H1 (cell line): ENCODE measurements around the gene PCGF6. TPM values are rescaled to one million over a fixed set of nuclear protein-coding genes. Genes with fewer than 3 reads are reported as not detected.

ENCODE experiments used
- CTCF ChIA-PET: fragments of 300-600 bp; sonication (Branson Sonifier 250); formaldehyde crosslinking; loops from one replicate; lab custom pipeline; 2021; ENCODE audit not compliant: partially characterized antibody; lab: Charles Lee
- POLR2A ChIA-PET: fragments of 300-600 bp; sonication (Branson Sonifier 250); formaldehyde crosslinking; loops from one replicate; lab custom pipeline; 2021; ENCODE audit warnings: inconsistent platforms; ENCODE audit not compliant: partially characterized antibody; lab: Charles Lee
- DNase-seq, 2 experiments: peaks; one replicate each; pipeline versions ENCODE4 v3.0.0 to v3.0.0-alpha.2; 2010 to 2022; ENCODE audit warnings: low spot score in 2 of 2, low read depth in 1 of 2, mixed read lengths in 1 of 2
- FAIRE-seq: peaks from 2 replicates; lab custom pipeline; 2011; peaks lifted over from hg19 to GRCh38; lab: Jason Lieb, UNC
- H2AFZ ChIP-seq: 2 replicates; pipeline ENCODE4 v1.8.1; 2012; ENCODE audit warnings: low read length, inconsistent platforms
- H2AK5ac ChIP-seq: 2 replicates; pipeline ENCODE4 v1.6.1; 2013; ENCODE audit warnings: low read depth, low read length
- H2BK120ac ChIP-seq: replicated peaks from 2 replicates; pipeline ENCODE3; 2013; ENCODE audit warnings: low read depth, low read length, inconsistent platforms
- H2BK12ac ChIP-seq: 2 replicates; pipeline ENCODE4 v1.6.1; 2013; ENCODE audit warnings: low read depth, low read length
- H2BK15ac ChIP-seq: 2 replicates; pipeline ENCODE4 v1.6.1; 2013; ENCODE audit warnings: low read length
- H2BK20ac ChIP-seq: 2 replicates; pipeline ENCODE4 v1.6.1; 2013; ENCODE audit warnings: low read length
- H2BK5ac ChIP-seq: 2 replicates; pipeline ENCODE4 v1.6.1; 2013; ENCODE audit warnings: low read depth, low read length
- H3K14ac ChIP-seq: 2 replicates; pipeline ENCODE4 v1.6.1; 2013; ENCODE audit warnings: inconsistent platforms; ENCODE audit not compliant: insufficient read length
- H3K18ac ChIP-seq: 2 replicates; pipeline ENCODE4 v1.6.1; 2013; ENCODE audit warnings: low read length; ENCODE audit errors: extremely low read depth
- H3K23ac ChIP-seq: 2 replicates; pipeline ENCODE4 v1.6.1; 2013; ENCODE audit warnings: inconsistent platforms; ENCODE audit not compliant: insufficient read length
- H3K23me2 ChIP-seq: 2 replicates; pipeline ENCODE4 v1.6.1; 2013; ENCODE audit warnings: low read depth, low read length
- H3K27ac ChIP-seq: 2 replicates; pipeline ENCODE4 v1.6.1; 2011; ENCODE audit warnings: low read depth, low read length, inconsistent platforms
- H3K27me3 ChIP-seq, 4 experiments: replicated peaks in 1 of 4; 1 replicate in 1 of 4; 2 replicates in 3 of 4; pipeline versions ENCODE4 v1.6.1 to v1.8.1; 2011 to 2013; ENCODE audit warnings: low read length in 3 of 4, mild to moderate bottlenecking in 3 of 4, inconsistent platforms in 2 of 4, mixed read lengths in 2 of 4, moderate library complexity in 1 of 4; ENCODE audit not compliant: control insufficient read depth in 3 of 4, insufficient read depth in 3 of 4; ENCODE audit errors: extremely low read depth in 1 of 4
- H3K36me3 ChIP-seq, 4 experiments: 2 replicates each; pipeline versions ENCODE4 v1.6.1 to v1.8.1; 2011 to 2013; ENCODE audit warnings: mild to moderate bottlenecking in 4 of 4, low read length in 3 of 4, moderate library complexity in 2 of 4, control low read depth in 1 of 4, inconsistent platforms in 1 of 4; ENCODE audit not compliant: insufficient read depth in 4 of 4, control insufficient read depth in 2 of 4
- H3K4ac ChIP-seq: replicated peaks from 2 replicates; pipeline ENCODE3; 2013; ENCODE audit warnings: low read length, low read depth, mixed read lengths, inconsistent platforms; ENCODE audit not compliant: insufficient read length
- H3K4me1 ChIP-seq, 4 experiments: replicated peaks in 1 of 4; 1 replicate in 1 of 4; 2 replicates in 3 of 4; pipeline versions ENCODE4 v1.6.1 to v1.8.1; 2011 to 2013; ENCODE audit warnings: low read length in 3 of 4, inconsistent platforms in 2 of 4, mixed read lengths in 1 of 4; ENCODE audit not compliant: insufficient read depth in 4 of 4, control insufficient read depth in 3 of 4
- H3K4me2 ChIP-seq, 2 experiments: 2 replicates each; pipeline versions ENCODE4 v1.6.1 to v1.8.1; 2011 to 2013; ENCODE audit warnings: low read depth in 2 of 2, low read length in 2 of 2, control low read depth in 1 of 2, inconsistent platforms in 1 of 2, mild to moderate bottlenecking in 1 of 2; ENCODE audit not compliant: insufficient read depth in 1 of 2
- H3K4me3 ChIP-seq, 4 experiments: fragments of 200-600, 300-600 bp in 1 of 4; sonication (generic), shearing (Covaris generic), sonication (Bioruptor Twin) in 1 of 4; 2 replicates each; pipeline versions ENCODE4 v1.5.1 to v1.8.1; 2011 to 2016; ENCODE audit warnings: low read length in 4 of 4, low read depth in 3 of 4, control low read depth in 2 of 4, inconsistent platforms in 2 of 4, mild to moderate bottlenecking in 2 of 4, mixed read lengths in 1 of 4, moderate library complexity in 1 of 4; ENCODE audit not compliant: insufficient read depth in 2 of 4; ENCODE audit errors: extremely low read depth in 1 of 4
- H3K56ac ChIP-seq: replicated peaks from 2 replicates; pipeline ENCODE3; 2013; ENCODE audit warnings: low read depth, mild to moderate bottlenecking, mixed read lengths, low read length, inconsistent platforms; ENCODE audit not compliant: insufficient read length
- H3K79me1 ChIP-seq: 2 replicates; pipeline ENCODE4 v1.6.1; 2013; ENCODE audit warnings: low read depth, low read length, control low read depth
- H3K79me2 ChIP-seq, 2 experiments: 2 replicates each; pipeline versions ENCODE4 v1.6.1 to v1.8.1; 2012 to 2013; ENCODE audit warnings: low read length in 2 of 2, mild to moderate bottlenecking in 2 of 2, inconsistent platforms in 1 of 2; ENCODE audit not compliant: insufficient read depth in 2 of 2, control insufficient read depth in 1 of 2
- H3K9ac ChIP-seq, 4 experiments: replicated peaks in 1 of 4; 1 replicate in 1 of 4; 2 replicates in 3 of 4; pipeline versions ENCODE4 v1.6.1 to v1.8.1; 2011 to 2013; ENCODE audit warnings: low read depth in 3 of 4, low read length in 3 of 4, control low read depth in 2 of 4, mild to moderate bottlenecking in 2 of 4, moderate library complexity in 2 of 4, inconsistent platforms in 1 of 4; ENCODE audit errors: extremely low read depth in 1 of 4
- H3K9me3 ChIP-seq, 2 experiments: 2 replicates each; pipeline versions ENCODE4 v1.6.1 to v1.8.1; 2012 to 2013; ENCODE audit warnings: mild to moderate bottlenecking in 2 of 2, moderate library complexity in 2 of 2, control low read depth in 1 of 2, inconsistent platforms in 1 of 2, low read depth in 1 of 2, low read length in 1 of 2, mixed read lengths in 1 of 2; ENCODE audit not compliant: insufficient read depth in 2 of 2
- H4K20me1 ChIP-seq, 2 experiments: replicated peaks in 1 of 2; 2 replicates each; pipeline versions ENCODE3 to v1.8.1; 2011 to 2013; ENCODE audit warnings: inconsistent platforms in 2 of 2, low read length in 2 of 2, mild to moderate bottlenecking in 1 of 2; ENCODE audit not compliant: insufficient read depth in 2 of 2, control insufficient read depth in 1 of 2
- H4K5ac ChIP-seq: 2 replicates; pipeline ENCODE4 v1.6.1; 2013; ENCODE audit warnings: low read length, low read depth, mixed read lengths, inconsistent platforms; ENCODE audit not compliant: insufficient read length
- H4K8ac ChIP-seq: 2 replicates; pipeline ENCODE4 v1.8.0; 2013; ENCODE audit warnings: mild to moderate bottlenecking, moderate library complexity, low read length, inconsistent platforms; ENCODE audit not compliant: insufficient read depth; ENCODE audit errors: extremely low read depth
- H4K91ac ChIP-seq: replicated peaks from 2 replicates; pipeline ENCODE3; 2013; ENCODE audit warnings: low read length, mixed read lengths, inconsistent platforms; ENCODE audit not compliant: insufficient read length
- EGR1 ChIP-seq: IDR thresholded peaks from 2 replicates; pipeline ENCODE4 v1.6.1; 2011; ENCODE audit warnings: low read depth, low read length, borderline replicate concordance
- GTF2F1 ChIP-seq: IDR thresholded peaks from 2 replicates; pipeline ENCODE4 v1.6.1; 2012; ENCODE audit warnings: low read depth, low read length, improper control_type of control experiment, borderline replicate concordance
- MAFK ChIP-seq: IDR thresholded peaks from 2 replicates; pipeline ENCODE4 v1.6.1; 2012; ENCODE audit warnings: low read depth, mild to moderate bottlenecking, improper control_type of control experiment, low read length
- NANOG ChIP-seq: IDR thresholded peaks from 2 replicates; pipeline ENCODE4 v1.6.1; 2011; ENCODE audit warnings: low read length, low read depth, mild to moderate bottlenecking, inconsistent platforms; ENCODE audit not compliant: insufficient read depth, poor library complexity, severe bottlenecking
- PHF8 ChIP-seq: fragments of 200-600 bp; sonication (generic); conservative IDR thresholded peaks from 2 replicates; pipeline ENCODE4 v1.7.1; 2012; ENCODE audit warnings: low read depth, mild to moderate bottlenecking, inconsistent platforms, low read length, moderate library complexity
- POLR2AphosphoS5 ChIP-seq: IDR thresholded peaks from 2 replicates; pipeline ENCODE4 v1.6.1; 2011; ENCODE audit warnings: low read depth, low read length
- RBBP5 ChIP-seq: IDR thresholded peaks from 2 replicates; pipeline ENCODE4 v1.7.1; 2012; ENCODE audit warnings: low read depth, mild to moderate bottlenecking, inconsistent platforms, low read length, moderate library complexity, borderline replicate concordance
- RFX5 ChIP-seq: IDR thresholded peaks from 2 replicates; pipeline ENCODE4 v1.6.1; 2011; ENCODE audit warnings: low read depth, low read length, improper control_type of control experiment, borderline replicate concordance
- SIRT6 ChIP-seq: IDR thresholded peaks from one replicate; pipeline ENCODE4 v1.7.1; 2012; ENCODE audit warnings: low read length, inconsistent platforms
- TBP ChIP-seq: IDR thresholded peaks from 2 replicates; pipeline ENCODE4 v1.6.1; 2011; ENCODE audit warnings: low read depth, low read length, improper control_type of control experiment
- WGBS, 2 experiments: shearing (Covaris generic) in 1 of 2; methylation state at CpG; one replicate each; pipeline versions ENCODE4 v1.1.6 to v1.1.7; 2013 to 2015; ENCODE audit warnings: low lambda C conversion rate in 2 of 2, mixed read lengths in 2 of 2, inconsistent platforms in 1 of 2, low coverage in 1 of 2, missing lambda C conversion rate in 1 of 2; ENCODE audit not compliant: insufficient replicate concordance in 2 of 2, insufficient coverage in 1 of 2, insufficient read length in 1 of 2; ENCODE audit errors: extremely low coverage in 1 of 2, missing lambda C conversion rate in 1 of 2; 5-methylcytosine and 5-hydroxymethylcytosine counted together
- polyA plus RNA-seq, 7 experiments: library from polyadenylated mRNA; depleted of rRNA in 3 of 7; stranded (reverse) in 5 of 7; unstranded in 2 of 7; fragments of >200 nt in 5 of 7; fragments of 200-250 nt in 2 of 7; gene quantifications; 1 replicate in 5 of 7; 2 replicates in 1 of 7; 4 replicates in 1 of 7; pipeline versions ENCODE4 v1.2.1 to v1.2.3, GENCODE V29; 2011 to 2013; ENCODE audit warnings: missing spikeins in 2 of 7, mixed read lengths in 2 of 7
- total RNA-seq: library from RNA; stranded (reverse); fragmentation: NEBNext Ultra II Directional; extraction: Animal tissue kit (Norgen Biotek cat#: 25700); gene quantifications from 2 replicates; pipeline ENCODE4 v1.2.1, GENCODE V29; 2021
- TF ChIP-seq, protein P1 (sequence below), 3 experiments: IDR thresholded peaks; 1 replicate in 2 of 3; 2 replicates in 1 of 3; pipeline versions ENCODE4 v1.5.1 to v1.6.1; 2011; ENCODE audit warnings: low read length in 3 of 3, mild to moderate bottlenecking in 3 of 3, inconsistent platforms in 2 of 3, low read depth in 1 of 3, moderate library complexity in 1 of 3; ENCODE audit not compliant: insufficient read depth in 1 of 3; ENCODE audit errors: control extremely low read depth in 1 of 3

Gene PCGF6
- total and polyA plus RNA-seq, 2 of the 8 experiments (the other 6 are each of a cell fraction or from before 2014, with no cell fraction given): 6.9 to 18.6 TPM

DNA sequence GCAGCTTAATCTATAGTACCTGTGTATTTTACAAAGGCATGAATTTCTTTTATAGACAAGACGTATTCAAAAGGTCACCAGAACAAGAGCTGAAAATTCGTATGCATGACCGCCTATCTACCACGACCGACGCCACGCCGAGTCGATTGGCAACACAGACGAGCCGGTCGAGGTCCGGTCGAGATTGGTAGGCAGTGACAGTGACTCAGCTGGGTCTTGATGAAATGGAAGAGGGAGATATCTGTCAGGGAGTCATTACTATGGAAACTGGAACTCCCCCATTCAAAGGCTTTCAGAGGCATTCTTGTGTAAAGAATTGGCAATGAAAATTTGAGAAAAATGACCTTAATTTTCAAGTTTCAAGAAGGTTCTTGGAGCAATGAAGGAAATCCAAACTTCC, 43.2 kb upstream of the PCGF6 start:
- Histone ChIP-seq H3K56ac (no peak overlapping the region), H3K4ac (no peak overlapping the region), H2BK15ac (no peak overlapping the region), H4K91ac (no peak overlapping the region), H3K18ac (no peak overlapping the region), H2AFZ (no peak overlapping the region), H3K14ac (no peak overlapping the region), H3K79me1 (peaks cover 12% of the 10 kb centered on the region), H2AK5ac (no peak overlapping the region), H4K5ac (no peak overlapping the region), H3K79me2 (peaks cover 14 to 52% of the 10 kb centered on the region in 2 experiments), H4K8ac (no peak overlapping the region), H2BK5ac (no peak overlapping the region), H2BK20ac (no peak overlapping the region), H4K20me1 (peaks cover 0 to 2% of the 10 kb centered on the region in 2 experiments), H3K27me3 (no peaks in the 10 kb centered on the region), H3K4me1 (peaks cover 0 to 10% (median 2%) of the 10 kb centered on the region in 4 experiments; a peak in 6 of 7 replicates), H3K23me2 (peaks cover 13% of the 10 kb centered on the region), H3K27ac (no peak overlapping the region), H2BK12ac (no peak overlapping the region), H3K9ac (no peak overlapping the region), H2BK120ac (no peak overlapping the region), H3K4me3 (no peak overlapping the region)
- 95% methylated on average over 14 of the region's 14 CpGs; no CpG with 5 or more reads in 1 of the 2 experiments for WGBS, 2 experiments
- POLR2A ChIA-PET: no interaction called here
- DNase-seq: no peak
- CTCF ChIA-PET: no interaction called here
- no peak for FAIRE-seq
- TF ChIP-seq EGR1 (no peak), TBP (no peak), POLR2AphosphoS5 (no peak), SIRT6 (no peak), GTF2F1 (no peak), PHF8 (no peak), NANOG (no peak), MAFK (no peak), RBBP5 (no peak), RFX5 (no peak)
- TF ChIP-seq, protein P1, sequence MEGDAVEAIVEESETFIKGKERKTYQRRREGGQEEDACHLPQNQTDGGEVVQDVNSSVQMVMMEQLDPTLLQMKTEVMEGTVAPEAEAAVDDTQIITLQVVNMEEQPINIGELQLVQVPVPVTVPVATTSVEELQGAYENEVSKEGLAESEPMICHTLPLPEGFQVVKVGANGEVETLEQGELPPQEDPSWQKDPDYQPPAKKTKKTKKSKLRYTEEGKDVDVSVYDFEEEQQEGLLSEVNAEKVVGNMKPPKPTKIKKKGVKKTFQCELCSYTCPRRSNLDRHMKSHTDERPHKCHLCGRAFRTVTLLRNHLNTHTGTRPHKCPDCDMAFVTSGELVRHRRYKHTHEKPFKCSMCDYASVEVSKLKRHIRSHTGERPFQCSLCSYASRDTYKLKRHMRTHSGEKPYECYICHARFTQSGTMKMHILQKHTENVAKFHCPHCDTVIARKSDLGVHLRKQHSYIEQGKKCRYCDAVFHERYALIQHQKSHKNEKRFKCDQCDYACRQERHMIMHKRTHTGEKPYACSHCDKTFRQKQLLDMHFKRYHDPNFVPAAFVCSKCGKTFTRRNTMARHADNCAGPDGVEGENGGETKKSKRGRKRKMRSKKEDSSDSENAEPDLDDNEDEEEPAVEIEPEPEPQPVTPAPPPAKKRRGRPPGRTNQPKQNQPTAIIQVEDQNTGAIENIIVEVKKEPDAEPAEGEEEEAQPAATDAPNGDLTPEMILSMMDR (IDR thresholded peaks at IDR 0.05; ENCODE audit: control extremely low read depth in 1 of 3, insufficient read depth in 1 of 3, low read depth in 1 of 3, low read length in 3 of 3): no peak
- TF ChIP-seq, all 59 proteins: peak for 0
- Histone ChIP-seq H3K9me3 (no peaks in the 10 kb centered on the region), H3K36me3 (peaks cover 4 to 44% (median 20%) of the 10 kb centered on the region in 4 experiments; a peak in 7 of 8 replicates), H3K4me2 (no peak overlapping the region; a peak in 2 of 4 replicates), H3K23ac (no peak overlapping the region)
